HG03095 (cell line): ENCODE results near the gene IL36A.

Experiments used
- ATAC-seq: cut with Tn5 transposase; IDR thresholded peaks from one replicate; pipeline ENCODE4 v1.9.1; 2021; ENCODE audit warnings: moderate library complexity; ENCODE audit not compliant: unreplicated experiment

The IL36A gene

GRCh38 chr2:113002677-113003076 lies 2.6 kb upstream of the IL36A start:
- no peak for ATAC-seq

DNA sequence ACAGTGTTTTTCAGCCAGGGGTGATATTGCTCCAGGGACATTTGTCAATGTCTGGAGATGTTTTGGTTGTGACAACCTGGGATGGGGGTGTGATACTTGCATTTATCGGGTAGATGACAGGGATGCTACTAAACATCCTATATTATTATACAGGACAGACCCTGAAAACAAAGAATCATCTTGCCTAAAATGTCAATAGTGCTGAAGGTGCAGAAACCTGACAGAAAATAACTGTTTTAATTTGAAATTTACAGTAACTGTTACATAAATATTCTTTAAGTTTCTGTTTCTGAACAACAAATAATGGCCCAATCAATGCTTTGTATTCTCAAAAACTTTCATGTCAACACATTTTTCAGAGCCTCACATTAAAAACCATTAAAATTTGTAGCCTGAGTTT lies 2.0 kb downstream of the IL36A start:
- no peak for ATAC-seq

DNA sequence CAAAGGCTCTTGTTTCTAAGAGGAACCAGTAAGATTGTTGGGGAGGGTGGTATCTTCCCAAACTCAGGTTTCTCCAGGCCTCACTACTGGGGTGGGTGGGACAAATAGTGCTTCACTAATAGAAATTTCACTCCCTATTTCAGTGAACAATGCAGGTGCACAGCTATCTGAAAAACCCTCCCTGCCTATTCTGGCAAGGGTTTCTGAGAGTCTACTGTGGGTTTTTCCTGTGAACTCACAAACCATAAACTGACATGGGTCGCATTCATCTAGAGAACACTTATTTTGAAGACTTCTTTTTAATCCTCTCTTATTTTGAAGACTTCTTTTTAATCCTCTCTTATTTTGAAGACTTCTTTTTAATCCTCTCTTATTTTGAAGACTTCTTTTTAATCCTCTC lies 4.4 kb downstream of the IL36A start:
- ATAC-seq, result no peak

GRCh38 chr2:113010088-113010487 lies 4.8 kb downstream of the IL36A start:
- no peak for ATAC-seq

GRCh38 chr2:113011108-113011507 lies 5.8 kb downstream of the IL36A start:
- no peak for ATAC-seq

- ATAC-seq, result no peak
Observed at GRCh38 chr2:113012436-113013335, 7.4 kb downstream of the IL36A start.

DNA sequence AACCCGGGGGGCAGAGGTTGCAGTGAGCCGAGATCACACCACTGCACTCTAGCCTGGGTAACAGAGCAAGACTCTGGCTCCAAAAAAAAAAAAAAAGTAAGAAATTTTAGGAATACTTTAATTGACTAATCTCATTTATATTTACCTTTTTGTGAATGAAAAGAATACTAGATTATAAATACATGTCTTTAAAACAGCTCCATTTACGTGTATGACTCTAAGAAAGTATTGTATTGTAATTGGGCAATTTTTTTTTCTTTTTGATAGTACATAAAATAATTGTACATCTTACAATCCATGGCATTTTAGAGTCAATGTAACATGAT lies 8.0 kb downstream of the IL36A start:
- ATAC-seq, result no peak

DNA sequence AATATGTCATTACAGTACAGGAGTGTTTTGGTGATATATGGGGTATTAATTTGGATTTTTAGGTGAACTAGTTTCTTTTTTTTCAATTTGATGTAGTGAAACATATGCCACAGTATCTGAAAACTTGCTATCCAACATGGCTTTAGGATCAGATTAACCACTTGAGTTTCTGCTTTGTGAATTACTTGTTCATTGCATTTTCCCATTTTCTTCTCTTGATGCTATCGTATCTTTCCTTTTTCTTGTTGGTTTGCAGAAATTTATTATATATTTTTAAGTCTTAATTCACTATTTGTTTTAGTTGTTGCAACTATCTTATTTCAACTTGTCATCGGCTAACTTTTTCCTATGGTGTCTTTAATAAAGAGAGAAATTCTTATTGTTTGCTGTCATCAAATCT lies 8.8 kb downstream of the IL36A start:
- no peak for ATAC-seq

- ATAC-seq, result no peak
Observed at GRCh38 chr2:113015042-113015441, 9.8 kb downstream of the IL36A start.

DNA sequence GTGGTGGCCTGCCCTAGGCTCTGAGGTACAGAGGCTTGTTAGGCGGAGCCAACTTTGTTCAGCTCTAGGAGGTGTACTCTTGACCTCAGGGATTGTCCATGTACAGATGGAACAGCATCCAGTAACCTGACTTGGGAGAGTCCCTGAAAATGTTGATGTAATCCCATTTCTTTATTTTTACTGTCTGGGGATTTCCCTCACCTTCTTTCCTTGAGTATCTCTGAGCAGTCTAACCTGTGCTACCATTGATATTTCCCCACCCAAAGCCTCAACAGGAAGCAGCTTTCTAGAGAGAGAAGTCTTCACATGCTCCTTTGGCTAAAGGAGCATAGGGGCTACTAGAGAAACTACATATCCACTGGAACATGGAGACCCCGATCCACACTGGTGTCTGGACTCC lies 10.4 kb downstream of the IL36A start:
- ATAC-seq, result no peak

DNA sequence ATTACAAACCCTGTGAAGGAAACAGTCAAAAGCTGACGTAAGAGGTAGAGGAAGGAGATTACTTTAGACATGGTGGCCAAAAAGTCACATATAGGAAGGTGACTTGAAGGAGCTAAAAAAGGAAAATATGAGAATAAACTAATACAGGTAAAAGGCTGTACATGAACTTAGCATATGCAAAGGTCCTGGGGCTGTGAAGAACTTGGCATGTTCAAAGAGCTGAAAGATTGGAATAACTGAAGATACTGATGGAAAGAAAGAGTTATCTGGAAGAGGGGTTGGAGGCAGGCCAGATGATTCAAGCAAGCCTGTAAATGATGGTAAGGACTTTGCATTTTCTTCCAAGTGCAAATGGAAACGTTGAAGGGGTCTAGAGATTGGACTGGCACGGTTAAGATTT lies 13.2 kb downstream of the IL36A start:
- ATAC-seq, result no peak

DNA sequence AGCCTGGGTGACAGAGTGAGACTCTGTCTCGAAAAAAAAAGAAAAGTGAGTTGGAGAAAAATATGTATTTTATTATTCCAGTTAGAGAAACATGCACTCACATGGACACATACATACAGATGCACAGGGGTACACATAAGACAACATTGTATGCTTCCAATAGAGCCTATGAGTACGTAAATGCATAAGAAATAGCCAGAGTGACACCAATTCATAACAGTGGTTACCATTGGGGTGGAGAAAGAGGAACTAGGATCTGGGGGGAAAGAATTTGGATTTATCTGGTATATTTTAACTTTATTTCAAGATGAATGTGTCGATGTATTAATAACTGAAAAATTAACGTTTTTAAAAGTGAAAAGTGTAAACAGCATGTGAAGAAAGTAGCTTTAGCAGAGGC lies 16.1 kb downstream of the IL36A start:
- ATAC-seq, result no peak

GRCh38 chr2:113024764-113025163 lies 19.5 kb downstream of the IL36A start:
- no peak for ATAC-seq

GRCh38 chr2:113025737-113026136 lies 20.5 kb downstream of the IL36A start:
- no peak for ATAC-seq

DNA sequence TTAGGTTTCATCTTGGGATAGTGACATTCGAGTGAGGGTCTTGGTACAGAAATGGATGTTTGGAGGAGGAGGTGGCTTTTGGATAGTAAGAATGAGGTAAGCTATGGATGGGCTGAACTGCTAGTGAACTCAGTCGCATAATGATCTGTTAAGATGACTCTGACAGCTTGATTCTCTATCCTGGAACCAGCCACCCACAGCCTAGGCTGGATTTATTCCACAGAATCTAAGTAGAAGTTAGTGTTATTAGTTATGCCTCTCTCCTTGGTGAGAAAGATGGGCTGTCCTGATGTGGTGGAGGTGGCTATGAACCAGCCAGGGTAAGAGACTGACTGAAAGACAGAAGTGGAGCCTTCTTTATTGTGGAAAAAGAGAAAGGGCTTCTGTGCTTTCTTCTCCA lies 22.4 kb downstream of the IL36A start:
- no peak for ATAC-seq

DNA sequence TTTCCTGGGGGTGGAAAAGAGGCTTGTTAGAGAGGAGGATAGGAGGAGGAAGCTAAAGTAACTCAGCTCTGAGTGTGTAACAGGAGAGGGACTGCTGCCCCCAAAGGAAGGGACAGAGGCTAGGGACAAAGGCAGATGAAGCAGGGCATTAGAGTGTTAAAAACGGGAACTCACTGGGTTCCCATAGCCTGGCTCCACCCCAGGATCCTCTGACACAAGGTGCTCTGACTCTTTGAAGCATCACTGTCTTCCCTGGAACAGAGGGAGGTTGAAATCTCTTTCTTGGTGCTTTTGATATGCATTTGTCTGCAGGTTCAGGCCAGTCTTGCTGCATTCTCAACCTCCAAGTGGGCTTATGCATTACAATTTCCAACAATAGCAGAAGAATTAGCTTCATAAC lies 22.9 kb downstream of the IL36A start:
- no peak for ATAC-seq

- no peak for ATAC-seq
Observed at GRCh38 chr2:113032737-113033136, 27.5 kb downstream of the IL36A start.

DNA sequence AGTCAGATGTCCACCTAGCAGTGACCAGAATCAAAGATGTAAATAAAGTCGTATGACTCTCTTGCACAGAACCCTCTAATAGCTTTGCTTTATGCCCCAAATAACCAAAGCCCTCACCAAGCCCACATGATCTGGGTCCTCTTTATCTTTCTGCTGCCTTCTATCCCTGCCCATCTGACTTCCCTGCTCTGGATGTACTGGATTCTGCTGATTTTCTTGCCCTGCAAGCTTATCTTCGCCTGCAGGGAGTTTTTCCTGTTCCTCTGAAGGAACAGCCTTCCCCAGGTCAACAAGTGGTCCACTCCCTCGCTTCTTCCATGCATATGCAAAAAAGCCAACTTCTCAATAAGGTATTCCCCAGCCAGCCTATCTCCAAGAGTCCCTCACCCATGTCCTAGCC lies 28.8 kb downstream of the IL36A start:
- no peak for ATAC-seq

DNA sequence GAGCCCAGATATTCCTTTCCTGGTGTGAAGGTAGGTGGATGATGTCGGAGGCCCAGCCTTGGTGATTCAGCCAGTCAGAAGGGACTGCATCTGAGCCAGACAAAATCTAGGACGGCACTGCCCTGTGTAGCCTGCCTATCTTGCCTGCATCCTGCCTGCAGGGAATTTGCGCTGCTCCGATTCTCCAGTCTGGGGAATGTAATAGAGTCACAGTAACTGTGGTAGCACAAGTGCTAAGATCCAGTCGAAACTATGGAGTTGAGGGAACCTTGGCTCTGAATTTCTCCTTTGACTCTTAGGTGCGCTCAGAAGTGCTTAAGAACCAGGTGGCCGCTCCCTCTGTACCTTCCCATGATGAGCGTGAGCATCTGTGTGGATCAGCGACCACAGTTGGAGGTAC lies 31.5 kb downstream of the IL36A start:
- no peak for ATAC-seq

- no peak for ATAC-seq
Observed at GRCh38 chr2:113038291-113038690, 33.0 kb downstream of the IL36A start.

DNA sequence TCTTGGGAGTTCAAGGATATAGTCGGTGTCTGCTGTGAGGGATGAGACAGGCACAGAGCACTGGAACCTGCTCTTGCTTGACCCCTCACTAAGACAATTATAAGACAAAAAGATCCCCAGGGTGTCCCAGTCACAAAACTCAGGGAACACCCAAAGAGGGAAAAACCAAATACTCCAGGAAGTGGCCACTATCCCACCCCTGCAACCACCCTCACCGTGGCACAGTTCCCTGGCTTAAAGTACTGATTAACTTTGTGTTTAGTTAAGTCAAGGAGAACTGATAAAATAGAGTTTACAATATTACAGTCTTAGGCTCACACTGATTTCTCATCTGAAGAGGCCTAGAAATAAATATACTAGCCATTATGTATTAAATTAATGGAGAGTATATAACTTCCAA lies 33.9 kb downstream of the IL36A start:
- ATAC-seq, result no peak

GRCh38 chr2:113039719-113040118 lies 34.5 kb downstream of the IL36A start:
- ATAC-seq, result no peak

- no peak for ATAC-seq
Observed at GRCh38 chr2:113041871-113042270, 36.6 kb downstream of the IL36A start.
